NCI-H1694 treated with DMSO at 0.1 percent for 48 hours (cell line): Measurements from ENCODE around the gene CFAP90.

Experiments used
- DNase-seq: peaks from one replicate; lab custom pipeline; 2025; lab: John Stamatoyannopoulos, UW

Gene CFAP90

DNA sequence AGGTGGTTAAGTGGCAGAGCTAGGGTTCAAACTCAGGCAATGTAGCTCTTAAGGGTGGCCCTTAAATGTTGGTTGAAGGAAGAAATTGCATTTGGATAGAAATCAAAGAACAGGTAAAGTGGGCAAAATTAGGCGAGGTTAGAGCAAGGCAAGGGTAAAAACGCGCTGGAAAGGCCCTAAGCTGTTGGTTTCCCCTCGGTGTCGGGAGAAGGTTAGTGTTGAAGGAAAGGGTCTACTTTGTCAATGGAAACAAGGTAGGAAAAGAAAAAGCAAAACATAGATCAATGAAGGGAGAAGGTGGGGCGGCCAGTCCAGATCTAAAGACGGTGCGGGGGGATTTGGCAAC is 17.5 kb upstream of the CFAP90 start:
- no peak for DNase-seq

DNA sequence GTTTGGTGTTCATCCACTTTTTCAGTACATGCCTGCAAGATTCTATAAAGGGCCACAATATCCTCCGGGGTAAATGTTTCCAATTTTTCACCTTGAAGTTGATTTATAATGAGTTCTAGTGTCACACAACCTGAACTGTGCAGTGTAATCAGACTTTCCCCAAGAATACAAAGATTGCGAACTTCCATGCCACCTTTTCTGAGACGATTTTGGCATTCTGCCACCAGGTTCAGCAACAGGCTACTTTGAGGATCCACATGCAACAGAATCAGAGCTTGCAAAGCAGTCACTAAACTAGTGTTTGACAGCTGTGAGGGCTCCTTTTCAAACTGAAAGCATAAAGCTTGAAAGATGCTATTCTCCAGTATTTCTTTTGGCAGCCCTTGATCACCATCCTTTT is 16.3 kb upstream of the CFAP90 start:
- DNase-seq = no peak

GRCh38 chr5:7866196-7866595 is 15.3 kb upstream of the CFAP90 start:
- no peak for DNase-seq

DNA sequence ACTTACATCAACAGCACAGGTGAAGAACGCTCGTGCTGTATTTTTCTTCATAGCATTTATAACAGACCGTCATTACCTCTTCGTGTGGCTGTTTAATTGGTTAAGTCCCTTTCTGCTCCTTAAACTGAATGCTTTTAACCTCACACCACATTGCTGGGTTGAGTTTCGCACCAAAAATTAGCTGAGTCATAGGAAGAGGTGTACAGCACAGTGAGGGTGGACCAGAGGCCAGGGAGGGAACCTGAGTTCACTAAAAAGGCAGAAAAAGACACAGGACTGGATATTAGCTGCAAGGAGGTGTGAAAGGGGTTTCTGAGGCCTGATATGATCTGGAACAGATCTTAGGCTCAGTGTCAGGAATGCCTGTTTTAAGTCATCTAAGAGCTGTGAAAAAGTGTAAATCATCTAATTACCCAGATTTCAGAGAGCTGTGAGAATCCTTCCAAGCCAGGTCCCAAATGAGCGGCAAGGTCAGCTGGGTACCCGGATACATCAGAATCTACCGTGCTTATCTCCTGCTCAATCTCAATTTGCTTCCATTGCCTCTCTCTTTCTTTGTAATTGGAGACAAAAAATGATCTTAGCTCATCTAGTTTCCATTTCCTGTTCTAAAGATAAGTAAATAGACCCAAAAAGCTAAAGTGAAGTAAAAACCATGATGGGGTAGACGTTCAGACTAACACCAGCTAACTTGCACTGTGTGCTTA is 7.1 kb upstream of the CFAP90 start:
- no peak for DNase-seq

- no peak for DNase-seq
These were observed 6.4 kb upstream of the CFAP90 start for GRCh38 chr5:7857361-7857760.

DNA sequence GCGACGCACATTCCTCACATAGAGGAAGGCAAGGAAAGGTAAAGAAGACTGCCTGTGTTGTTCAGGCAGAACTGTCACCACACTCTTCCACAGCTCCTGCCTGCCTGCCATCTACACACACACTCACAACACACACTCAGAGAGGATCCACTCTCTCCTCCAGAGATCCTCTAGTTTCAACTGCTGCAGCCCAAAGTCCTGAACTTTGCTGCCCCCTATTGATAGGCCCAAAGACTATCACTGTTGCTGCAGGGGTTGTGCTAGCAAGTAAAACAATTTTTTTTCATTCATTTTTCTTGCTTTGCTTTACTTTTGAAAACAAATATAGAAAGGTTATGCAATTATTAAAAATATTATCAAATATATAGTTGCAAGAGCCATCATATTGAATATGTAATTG is 5.9 kb upstream of the CFAP90 start:
- DNase-seq = peak; percentile 80

GRCh38 chr5:7855611-7856010 is 4.7 kb upstream of the CFAP90 start:
- DNase-seq = no peak

GRCh38 chr5:7852988-7853387 is 2.1 kb upstream of the CFAP90 start:
- no peak for DNase-seq

DNA sequence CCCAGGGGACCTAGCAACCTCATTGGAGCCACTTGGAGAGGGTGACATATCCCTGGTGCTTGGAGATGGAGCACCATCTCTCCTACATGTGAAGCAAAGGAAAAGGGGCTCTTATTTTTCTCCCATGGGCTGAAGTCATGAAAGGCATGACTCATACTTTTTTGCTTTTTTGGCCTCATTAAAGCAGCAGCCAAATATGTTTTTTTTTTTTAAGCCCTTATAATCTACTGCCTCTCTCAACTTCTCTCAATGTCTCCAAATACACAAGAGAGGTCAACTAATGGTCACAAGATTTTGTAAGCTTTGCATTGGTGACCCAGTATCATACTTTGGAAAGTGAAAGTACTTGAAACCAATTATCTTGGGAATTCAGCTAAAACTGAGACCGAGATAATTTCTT is 1.6 kb upstream of the CFAP90 start:
- DNase-seq = no peak

DNA sequence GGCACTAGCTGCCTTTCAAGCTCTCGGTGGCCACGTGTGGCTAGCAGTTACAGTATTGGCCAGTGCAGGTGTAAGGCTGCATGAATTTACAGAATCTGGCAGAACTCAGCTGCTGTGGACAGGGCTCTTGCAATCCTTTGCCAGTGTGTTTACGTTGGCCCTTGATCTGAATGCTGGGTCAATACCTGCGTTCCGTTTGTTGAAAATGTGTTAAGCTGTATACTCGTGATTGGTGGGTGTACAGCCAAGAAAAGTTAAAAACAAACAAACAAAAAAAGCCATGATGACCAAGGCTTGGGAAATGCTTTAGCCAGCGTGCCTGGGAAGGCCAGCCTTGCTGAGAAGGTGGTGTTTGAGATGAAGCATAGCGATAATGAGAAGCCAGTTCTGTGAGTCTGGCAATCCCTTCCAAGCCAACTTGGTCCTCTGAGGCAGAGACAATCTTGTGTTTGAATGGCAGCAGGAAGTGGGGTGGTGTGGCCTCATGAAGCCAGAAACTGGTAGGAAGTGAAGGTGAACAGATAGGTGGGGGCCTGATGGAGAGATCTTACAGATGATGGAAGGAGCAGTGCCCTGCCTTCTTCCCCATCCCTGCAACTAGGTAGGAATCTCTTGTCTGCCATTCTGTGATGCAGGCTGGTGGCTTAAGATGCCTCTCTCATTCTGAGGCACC is 820 bp upstream of the CFAP90 start:
- no peak for DNase-seq

- DNase-seq = no peak
These were observed 283 bp upstream of the CFAP90 start for GRCh38 chr5:7851240-7851592.

GRCh38 chr5:7849681-7850394 is 1.1 kb downstream of the CFAP90 start:
- DNase-seq = peak; percentile 32

- DNase-seq = no peak
These were observed 2.6 kb downstream of the CFAP90 start for GRCh38 chr5:7848296-7848695.

DNA sequence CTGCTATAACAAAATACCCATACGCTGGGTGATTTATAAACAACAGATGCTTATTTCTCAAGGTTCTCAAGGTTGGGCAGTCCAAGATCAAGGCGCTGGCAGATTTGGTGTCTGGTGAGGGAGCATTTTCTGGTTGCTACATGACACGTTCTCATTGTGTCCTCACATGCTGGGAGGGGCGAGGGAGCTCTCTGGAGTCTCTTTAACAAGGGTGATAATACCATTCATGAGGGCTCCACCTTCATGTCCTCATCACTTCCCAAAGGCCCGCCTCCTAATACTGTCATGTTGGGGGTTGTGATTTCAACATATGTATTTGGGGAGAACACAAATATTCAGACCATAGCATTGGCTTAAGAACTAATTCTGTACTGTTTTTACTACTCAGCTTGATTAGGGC is 4.6 kb downstream of the CFAP90 start:
- DNase-seq = no peak

DNA sequence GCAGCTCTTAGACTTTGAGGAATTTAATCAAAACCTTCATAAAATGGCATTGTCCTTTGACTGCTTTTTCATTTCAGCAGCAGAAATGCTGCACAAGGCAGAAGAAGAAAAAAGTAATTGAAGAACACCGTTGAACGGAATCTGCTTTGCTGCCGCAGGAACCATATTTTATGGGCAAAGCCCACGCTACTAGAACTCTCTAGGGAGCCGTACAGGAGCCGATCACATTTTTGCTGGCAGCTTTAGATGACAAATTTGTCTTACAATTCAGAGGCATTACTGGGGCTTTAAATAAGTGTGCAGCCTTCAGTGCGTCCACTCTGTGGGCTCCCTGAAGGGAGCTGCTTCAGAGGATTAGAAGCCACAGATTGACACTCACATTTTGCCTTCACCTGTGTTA is 5.4 kb downstream of the CFAP90 start:
- no peak for DNase-seq

- no peak for DNase-seq
These were observed 6.0 kb downstream of the CFAP90 start for GRCh38 chr5:7844901-7845300.

DNA sequence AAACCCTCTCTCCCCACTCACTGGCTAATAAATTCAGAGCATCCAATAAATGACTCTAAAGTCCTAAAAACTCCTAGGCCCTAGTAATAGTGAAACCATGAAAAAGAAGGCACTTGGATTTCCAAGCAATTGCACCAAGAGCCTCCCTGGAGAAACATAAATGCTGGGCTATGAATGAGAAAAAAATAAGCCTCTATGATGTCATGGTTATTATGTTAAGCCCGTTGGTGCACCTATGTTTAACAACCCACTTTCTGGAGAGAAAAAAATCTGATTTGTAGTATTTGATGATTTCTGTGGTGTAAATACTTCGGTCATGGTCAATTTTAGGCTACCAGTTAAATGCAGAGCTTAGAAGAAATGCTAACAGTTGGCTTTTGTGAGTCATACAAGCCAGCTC is 8.4 kb downstream of the CFAP90 start:
- no peak for DNase-seq

- no peak for DNase-seq
These were observed 13.5 kb downstream of the CFAP90 start for GRCh38 chr5:7837403-7837802.

DNA sequence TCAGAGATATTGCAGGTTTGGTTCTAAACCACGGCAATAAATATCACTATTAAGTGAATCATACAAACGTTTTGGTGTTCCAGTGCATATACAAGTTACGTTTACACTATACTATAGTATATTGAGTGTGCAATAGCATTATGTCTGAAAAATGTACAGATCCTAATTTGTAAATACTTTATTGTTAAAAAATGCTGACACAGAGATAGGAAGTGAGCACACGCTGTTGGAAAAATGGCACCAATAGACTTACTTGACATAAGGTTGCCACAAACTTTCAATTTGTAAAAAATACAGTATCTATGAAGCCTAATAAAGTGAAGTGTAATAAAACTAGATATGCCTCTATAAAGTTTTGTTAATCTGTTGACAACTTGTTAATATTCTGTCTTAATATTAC is 16.0 kb downstream of the CFAP90 start:
- DNase-seq = no peak

GRCh38 chr5:7828269-7828668 is 22.7 kb downstream of the CFAP90 start:
- no peak for DNase-seq

DNA sequence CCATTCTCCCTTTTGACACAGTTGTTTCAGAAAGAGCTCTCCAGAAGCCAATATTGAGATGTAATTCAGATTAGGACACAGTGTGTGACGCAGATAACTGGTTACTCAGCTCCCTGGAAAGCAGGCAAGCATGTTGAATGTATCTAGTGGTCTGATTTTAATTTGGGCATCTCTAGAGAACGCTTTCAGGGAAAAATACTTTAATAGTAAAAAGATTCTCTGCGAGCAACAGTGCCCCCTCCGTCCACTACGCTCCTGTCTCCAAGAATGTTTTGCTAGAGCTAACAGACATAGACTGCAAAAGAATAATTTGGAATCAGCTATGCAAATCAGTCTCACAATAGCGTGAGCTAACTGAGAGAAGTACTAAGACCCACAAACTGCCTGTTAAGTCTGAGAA is 23.3 kb downstream of the CFAP90 start:
- no peak for DNase-seq

DNA sequence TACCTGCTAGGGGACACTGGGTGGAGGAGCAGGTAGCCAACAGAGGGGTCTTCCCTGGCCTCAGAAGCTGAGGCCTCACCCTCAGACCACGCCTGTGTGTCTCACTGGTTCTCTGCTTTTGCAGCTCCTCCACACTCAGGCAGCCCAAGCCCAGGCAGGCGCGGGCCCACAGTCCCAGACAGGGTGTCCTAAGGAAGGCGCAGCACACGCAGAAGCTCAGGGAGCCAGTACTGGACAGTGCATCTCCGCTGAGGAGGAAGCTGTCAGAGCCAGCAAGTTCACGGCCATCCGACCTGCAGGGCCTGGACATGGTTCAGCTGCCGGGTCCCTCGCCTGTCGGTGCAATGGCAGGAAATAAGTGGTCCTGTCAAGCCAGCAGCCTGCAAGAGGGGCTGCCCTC is 25.3 kb downstream of the CFAP90 start:
- no peak for DNase-seq

- DNase-seq = no peak
These were observed 25.9 kb downstream of the CFAP90 start for GRCh38 chr5:7824995-7825394.

GRCh38 chr5:7823594-7823993 is 27.3 kb downstream of the CFAP90 start:
- no peak for DNase-seq
